ENCODE measurements around the gene SHF.

The SHF gene

GRCh38 chr15:45143946-45144345, 43.8 kb downstream of the SHF start:
- no peak for DNase-seq
- Histone ChIP-seq H3K9me3 (ENCODE audit: severe bottlenecking) (no peaks in the 10 kb centered on the region), H3K36me3 (no peaks in the 10 kb centered on the region), H3K4me3 (ENCODE audit: low read depth, low read length) (no peak overlapping the region), H3K27ac (no peak overlapping the region), H3K27me3 (ENCODE audit: insufficient read depth, low read depth, severe bottlenecking) (no peaks in the 10 kb centered on the region)
- no peak for TF ChIP-seq CTCF (IDR thresholded peaks at IDR 0.05; ENCODE audit: low read depth, low read length)

GRCh38 chr15:45143056-45143455, 44.7 kb downstream of the SHF start:
- Histone ChIP-seq H3K9me3 (ENCODE audit: severe bottlenecking) (no peaks in the 10 kb centered on the region), H3K27ac (no peak overlapping the region), H3K4me3 (ENCODE audit: low read depth, low read length) (no peak overlapping the region), H3K36me3 (no peaks in the 10 kb centered on the region), H3K27me3 (ENCODE audit: insufficient read depth, low read depth, severe bottlenecking) (no peaks in the 10 kb centered on the region)
- TF ChIP-seq CTCF (IDR thresholded peaks at IDR 0.05; ENCODE audit: low read depth, low read length), result no peak
- no peak for DNase-seq

DNA sequence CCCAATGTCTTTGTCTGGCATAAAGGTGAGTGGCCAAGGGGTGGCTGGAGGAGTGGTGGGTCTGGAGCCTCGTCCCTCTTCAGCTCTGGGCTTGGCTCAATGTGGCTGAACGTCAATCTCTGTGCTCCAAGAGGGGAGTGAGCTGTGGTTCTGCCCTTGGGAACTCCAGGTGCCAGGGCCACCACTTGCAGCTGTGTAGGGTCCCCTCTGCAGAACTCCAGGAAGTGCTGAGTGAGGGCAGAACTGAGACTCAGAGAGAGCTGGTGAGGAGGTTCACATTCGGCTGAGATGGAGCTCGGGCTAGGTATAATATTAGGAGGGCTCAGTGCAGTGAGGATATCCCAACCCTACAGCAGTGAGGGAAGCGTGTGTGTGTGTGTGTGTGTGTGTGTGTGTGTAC, 46.4 kb downstream of the SHF start:
- H3K4me3 ChIP-seq (ENCODE audit: low read depth, low read length), result no peak overlapping the region
- DNase-seq, result no peak
- no peaks in the 10 kb centered on the region for H3K36me3 ChIP-seq
- H3K27ac ChIP-seq, result no peak overlapping the region
- TF ChIP-seq CTCF (IDR thresholded peaks at IDR 0.05; ENCODE audit: low read depth, low read length), result no peak
- no peaks in the 10 kb centered on the region for H3K9me3 ChIP-seq (ENCODE audit: severe bottlenecking)
- no peaks in the 10 kb centered on the region for H3K27me3 ChIP-seq (ENCODE audit: insufficient read depth, low read depth, severe bottlenecking)

GRCh38 chr15:45140557-45141250, 47.1 kb downstream of the SHF start:
- DNase-seq, result no peak
- Histone ChIP-seq H3K27me3 (ENCODE audit: insufficient read depth, low read depth, severe bottlenecking) (no peaks in the 10 kb centered on the region), H3K36me3 (no peaks in the 10 kb centered on the region), H3K27ac (no peak overlapping the region), H3K4me3 (ENCODE audit: low read depth, low read length) (no peak overlapping the region), H3K9me3 (ENCODE audit: severe bottlenecking) (no peaks in the 10 kb centered on the region)
- TF ChIP-seq CTCF (IDR thresholded peaks at IDR 0.05; ENCODE audit: low read depth, low read length), result no peak

GRCh38 chr15:45139770-45140169, 48.0 kb downstream of the SHF start:
- H3K27me3 ChIP-seq (ENCODE audit: insufficient read depth, low read depth, severe bottlenecking), result no peaks in the 10 kb centered on the region
- H3K4me3 ChIP-seq (ENCODE audit: low read depth, low read length), result no peak overlapping the region
- DNase-seq, result no peak
- H3K9me3 ChIP-seq (ENCODE audit: severe bottlenecking), result no peaks in the 10 kb centered on the region
- no peak overlapping the region for H3K27ac ChIP-seq
- TF ChIP-seq CTCF (IDR thresholded peaks at IDR 0.05; ENCODE audit: low read depth, low read length), result no peak
- H3K36me3 ChIP-seq, result no peaks in the 10 kb centered on the region
